GM18511 (cell line): Measurements from ENCODE around the gene CNNM4.

Experiments used
- ATAC-seq: cut with Tn5 transposase; IDR thresholded peaks from one replicate; pipeline ENCODE4 v1.9.1; 2021; ENCODE audit warnings: mild to moderate bottlenecking, moderate library complexity; ENCODE audit not compliant: unreplicated experiment

Gene CNNM4

GRCh38 chr2:96809216-96809882, 48.6 kb downstream of the CNNM4 start:
- no peak for ATAC-seq

GRCh38 chr2:96809951-96810782, 49.5 kb downstream of the CNNM4 start:
- ATAC-seq = no peak

- no peak for ATAC-seq
Observed at GRCh38 chr2:96810783-96811192, 50.1 kb downstream of the CNNM4 start.

DNA sequence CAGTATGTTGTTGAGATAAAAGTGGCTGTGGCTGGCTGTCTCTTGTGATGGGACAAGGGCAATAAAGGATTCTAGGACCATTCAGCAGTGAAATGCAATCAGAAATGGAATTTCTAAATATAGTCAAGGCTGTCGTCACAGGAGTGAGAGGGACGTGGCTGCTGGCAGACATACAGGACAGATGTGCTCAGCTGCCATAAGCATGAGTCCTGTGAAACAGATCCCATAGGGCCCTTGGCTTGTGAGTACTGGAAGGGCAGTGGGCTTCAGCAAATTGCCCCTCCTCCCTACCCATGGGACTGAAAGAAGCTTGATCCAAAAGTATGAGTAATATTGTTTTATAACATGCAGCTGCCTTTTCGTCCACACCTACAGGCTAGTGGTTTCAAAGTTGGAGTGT, 51.2 kb downstream of the CNNM4 start:
- no peak for ATAC-seq

DNA sequence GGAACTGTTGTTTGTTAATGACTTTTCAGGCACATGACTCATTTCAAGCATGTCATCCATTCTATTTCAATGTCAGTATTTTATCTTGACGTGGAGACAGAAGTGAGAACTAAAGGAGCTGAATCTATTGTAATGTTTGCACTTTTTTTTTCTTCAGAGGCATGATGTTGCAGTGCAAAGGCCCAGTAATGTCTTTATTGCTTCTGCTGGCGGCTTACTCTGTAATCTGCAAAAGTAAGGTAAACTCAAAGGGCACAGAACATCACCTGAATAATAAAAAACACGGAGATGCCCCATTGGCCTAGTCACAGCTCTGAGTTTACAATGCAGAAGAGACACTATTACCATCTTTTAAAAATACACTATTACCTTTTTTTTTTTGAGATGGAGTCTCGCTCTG, 53.0 kb downstream of the CNNM4 start:
- no peak for ATAC-seq

GRCh38 chr2:96815326-96816126, 54.8 kb downstream of the CNNM4 start:
- ATAC-seq = peak; percentile 23

DNA sequence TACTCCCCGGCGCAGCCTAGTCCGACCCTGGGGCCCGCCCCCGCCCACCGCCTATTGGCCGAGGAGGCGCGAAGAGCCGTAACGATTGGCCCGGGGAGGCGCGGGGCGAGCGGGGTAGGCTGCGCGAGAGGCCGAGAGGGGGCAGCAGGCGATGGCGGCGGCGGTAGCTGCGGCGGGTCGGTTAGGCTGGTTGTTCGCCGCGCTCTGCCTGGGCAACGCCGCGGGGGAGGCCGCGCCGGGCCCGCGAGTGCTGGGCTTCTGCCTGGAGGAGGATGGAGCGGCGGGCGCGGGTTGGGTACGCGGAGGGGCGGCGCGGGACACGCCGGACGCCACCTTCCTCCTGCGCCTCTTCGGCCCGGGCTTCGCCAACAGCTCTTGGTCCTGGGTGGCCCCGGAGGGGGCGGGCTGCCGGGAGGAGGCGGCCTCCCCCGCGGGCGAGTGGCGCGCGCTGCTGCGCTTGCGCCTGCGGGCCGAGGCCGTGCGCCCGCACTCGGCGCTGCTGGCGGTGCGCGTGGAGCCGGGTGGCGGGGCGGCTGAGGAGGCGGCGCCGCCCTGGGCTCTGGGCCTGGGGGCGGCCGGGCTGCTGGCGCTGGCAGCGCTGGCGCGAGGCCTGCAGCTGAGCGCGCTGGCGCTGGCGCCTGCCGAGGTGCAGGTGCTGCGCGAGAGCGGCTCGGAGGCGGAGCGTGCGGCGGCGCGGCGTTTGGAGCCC, 55.6 kb downstream of the CNNM4 start, which contains the start of gene CNNM3:
Gene CNNM3, plus strand, starts transcription at position 142 of the 709 bp plus-strand sequence. Its CDS starts 10 bp downstream, at position 152.
- peak; percentile 93 for ATAC-seq

- ATAC-seq = peak; percentile 1
Observed at GRCh38 chr2:96816836-96817702, 56.4 kb downstream of the CNNM4 start.

- ATAC-seq = no peak
Observed at GRCh38 chr2:96817882-96818281, 57.2 kb downstream of the CNNM4 start.

DNA sequence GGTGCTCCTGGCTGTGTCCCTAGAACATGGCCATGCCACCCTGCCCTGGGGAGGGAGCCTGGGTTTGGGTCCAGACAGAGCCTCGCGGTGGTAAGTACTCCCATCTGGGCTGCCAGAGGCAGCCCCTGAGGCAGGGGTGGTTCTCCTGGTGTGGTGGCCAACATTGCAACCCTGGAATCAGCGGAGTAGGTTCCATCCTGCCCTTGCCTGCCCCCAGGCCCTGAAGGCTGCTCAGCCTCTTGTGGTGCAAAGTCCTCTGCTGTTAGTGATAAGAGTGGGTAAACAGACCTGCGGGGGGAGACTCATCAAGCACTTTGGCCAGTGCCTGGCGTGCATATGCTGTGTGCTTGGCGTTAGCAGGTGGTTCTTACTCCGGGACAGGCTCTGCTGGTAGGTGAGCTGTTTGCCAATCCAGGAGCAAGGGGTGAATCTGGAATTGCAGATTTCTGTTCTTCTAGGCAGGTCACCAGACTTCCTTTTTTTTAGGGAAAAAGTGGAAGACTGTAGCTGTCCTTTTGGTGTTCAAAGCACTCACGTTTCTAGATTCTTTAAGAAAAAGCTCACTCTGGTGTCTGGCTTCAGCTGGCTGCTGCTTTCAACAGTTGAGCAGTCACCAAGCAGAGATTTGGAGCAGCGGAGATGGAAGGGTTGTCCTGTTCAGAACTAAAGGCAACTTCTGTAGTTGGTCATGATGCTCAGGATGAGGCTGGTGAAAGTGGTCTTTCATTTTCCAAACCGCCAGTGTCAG, 58.6 kb downstream of the CNNM4 start:
- ATAC-seq = no peak

GRCh38 chr2:96819876-96820511, 59.3 kb downstream of the CNNM4 start:
- ATAC-seq = no peak

DNA sequence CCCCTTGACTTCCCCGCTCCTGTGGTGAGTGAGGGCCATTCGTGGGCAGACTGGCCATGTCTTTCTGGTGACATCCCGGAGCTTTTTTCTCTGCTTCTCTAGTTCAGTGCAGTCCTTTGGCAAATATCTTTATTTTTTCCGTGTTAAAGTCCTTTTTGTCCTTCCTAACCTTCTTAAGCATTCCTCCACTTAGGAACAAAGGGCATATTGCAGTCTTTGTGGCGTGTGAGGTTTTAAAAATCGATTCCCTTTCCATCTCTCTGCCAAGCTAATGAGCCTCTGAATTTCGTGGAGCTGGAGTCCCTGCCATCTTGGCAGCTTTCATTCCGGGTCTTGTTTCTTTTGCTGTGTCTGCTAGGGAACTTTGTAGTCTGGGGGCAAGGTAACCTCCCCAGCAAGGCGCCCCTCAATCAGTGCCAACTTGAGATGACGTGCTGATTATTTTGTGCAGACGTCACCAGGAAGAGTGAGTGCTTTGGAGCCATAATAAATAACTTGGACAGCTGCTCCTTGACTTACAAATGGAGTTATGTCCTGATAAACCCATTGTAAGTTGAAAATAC, 60.5 kb downstream of the CNNM4 start:
- ATAC-seq = no peak

DNA sequence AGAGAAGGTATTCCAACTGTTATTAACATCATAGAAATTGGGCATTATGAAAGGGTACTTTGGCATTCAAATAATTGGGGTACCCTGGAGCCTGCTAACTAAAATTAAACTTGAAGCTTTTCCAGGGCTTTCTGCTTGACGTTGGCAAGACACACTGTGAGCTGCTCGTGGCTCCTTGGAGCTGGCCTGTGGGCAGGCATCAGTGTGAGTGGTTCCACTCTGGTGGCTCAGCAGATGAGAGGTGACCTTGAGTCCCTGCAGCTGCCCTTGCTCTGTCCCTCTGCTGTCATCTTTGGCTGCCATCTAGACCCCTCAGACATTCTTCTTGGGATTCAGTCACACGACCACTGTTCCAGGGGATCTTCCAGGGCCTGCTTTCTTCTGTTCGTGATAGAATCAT, 62.1 kb downstream of the CNNM4 start:
- no peak for ATAC-seq

GRCh38 chr2:96823198-96823597, 62.5 kb downstream of the CNNM4 start:
- ATAC-seq = no peak

- ATAC-seq = no peak
Observed at GRCh38 chr2:96824079-96824870, 63.6 kb downstream of the CNNM4 start.

DNA sequence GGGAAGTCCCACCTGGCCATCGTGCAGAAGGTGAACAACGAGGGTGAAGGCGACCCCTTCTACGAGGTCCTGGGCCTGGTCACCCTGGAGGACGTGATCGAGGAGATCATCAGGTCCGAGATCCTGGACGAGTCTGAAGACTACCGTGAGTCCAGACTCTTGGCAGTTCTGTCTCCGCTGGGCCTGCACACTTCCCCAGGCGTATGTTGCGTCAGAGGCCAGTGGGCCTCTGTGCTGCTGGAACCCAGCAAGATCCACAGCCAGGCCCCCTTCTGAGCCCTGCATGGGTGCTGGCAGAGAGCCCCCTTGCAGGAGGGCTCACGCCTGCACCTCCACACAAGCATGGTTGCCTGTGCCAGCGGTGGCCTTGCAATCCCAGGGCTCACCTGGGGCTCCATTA, 64.4 kb downstream of the CNNM4 start:
- ATAC-seq = no peak

DNA sequence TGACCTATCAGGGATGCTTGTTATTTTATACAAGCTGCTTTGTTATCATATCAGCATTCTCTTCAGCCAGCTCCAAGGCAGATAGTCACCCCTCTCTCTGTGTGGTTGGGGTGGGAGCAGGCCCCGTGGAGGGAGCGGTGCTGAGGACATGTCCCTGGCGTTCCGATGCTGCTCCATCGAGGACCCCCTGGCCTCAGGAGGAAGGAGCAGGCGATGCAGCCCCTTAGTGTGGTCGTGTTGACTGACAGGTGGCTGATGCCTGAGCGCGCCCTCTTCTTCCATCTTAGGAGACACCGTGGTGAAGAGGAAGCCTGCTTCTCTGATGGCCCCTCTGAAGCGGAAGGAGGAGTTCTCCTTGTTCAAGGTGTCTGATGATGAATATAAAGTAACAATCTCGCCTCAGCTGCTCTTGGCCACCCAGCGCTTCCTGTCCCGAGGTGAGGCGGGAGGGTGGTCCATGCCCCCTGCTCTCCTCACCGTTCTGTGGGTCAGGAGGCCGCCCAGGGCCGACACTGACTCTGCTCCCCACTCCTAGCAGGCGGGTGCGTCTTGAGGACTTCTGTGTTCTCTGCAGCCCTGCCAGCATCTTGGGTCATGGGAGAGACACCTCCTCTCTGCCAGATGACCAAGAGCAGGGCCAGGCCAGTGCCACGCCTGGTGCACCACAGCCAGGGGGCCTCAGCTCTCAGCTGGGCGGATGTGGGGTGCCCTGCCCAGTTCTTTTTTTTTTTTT, 66.0 kb downstream of the CNNM4 start:
- ATAC-seq = no peak
